Fibroblast of skin of abdomen (primary cell): ENCODE measurements around the gene DHTKD1.
"Not testable (repeated sequence)": the region's sequence is repeated elsewhere in the genome, so short reads cannot be mapped to it uniquely, and the experiment has no call there.

Experiments used
- DNase-seq: peaks from one replicate; pipeline ENCODE4 v3.0.0-alpha.2; 2013

The DHTKD1 gene

DNA sequence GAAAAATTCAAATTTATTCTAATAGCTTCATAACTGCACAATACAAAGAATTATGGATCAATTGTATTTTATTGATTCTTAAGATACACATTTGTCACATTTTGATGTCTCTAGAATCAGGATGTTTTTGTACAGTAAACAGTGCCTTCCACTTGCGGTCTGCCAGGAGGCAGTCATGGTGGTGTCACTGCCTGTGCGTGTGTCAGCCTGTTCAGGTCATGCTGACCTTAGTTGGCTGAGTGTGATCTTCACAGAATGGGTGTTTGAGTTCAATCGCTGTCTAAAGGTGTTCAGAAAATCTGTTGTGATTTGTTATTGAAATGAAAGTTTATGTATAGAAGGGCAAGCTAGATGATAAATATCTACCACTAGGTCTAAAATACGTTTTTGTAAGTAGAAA lies 81.4 kb downstream of the DHTKD1 start:
- DNase-seq = no peak

DNA sequence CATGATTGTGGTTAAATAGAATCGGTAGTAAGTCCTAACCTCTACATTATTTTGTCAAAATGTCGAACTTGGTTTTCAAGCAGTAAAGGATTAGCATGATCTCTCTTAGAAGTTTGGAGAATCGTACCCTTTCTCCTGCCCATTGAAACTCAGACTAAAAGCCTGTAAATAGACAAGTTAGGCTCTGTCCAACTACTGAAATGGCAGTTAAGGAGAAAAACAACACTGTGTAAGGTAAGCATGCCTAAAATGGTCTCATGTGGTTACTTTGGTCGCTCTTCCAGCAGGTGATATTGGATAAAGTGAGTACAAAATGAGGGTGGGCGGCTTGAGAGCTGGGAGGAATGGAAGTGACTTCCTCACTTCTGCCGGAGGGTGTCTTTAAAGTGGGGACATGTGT lies 85.8 kb downstream of the DHTKD1 start:
- DNase-seq = no peak

DNA sequence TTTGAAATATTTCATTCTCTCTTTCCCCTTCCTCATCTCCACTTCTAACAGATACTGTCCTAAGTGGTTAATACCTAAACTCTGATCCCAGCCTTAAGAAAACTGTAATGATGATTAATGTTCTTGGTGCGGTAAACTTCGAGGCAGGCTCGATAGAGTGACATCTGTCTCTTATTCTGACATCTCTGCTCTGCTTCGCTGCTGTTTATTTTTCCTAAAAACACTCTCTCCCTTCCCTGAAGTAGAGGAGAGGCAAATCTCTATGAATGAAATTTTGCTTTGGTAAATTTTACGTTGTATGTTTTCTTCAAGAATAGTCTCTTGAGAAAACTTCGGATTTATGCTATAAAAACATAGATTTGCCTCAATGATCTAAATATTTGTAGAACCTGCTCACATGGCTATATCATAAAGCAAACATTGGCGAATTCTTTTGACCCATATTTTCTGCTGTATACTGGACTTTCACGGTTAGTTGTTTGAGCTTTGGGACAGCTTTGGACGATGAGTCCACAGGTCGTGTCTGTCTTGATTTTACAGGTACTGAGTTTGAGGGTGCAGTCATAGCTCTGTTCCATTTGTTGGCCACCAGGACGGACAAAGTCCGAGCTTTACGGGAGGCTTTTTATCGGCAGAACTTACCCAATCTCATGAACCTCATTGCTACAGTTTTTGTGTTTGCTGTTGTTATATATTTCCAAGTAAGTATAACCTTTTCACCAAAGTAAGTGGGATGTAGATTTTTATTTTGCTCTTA lies 87.8 kb downstream of the DHTKD1 start:
- DNase-seq = no peak

DNA sequence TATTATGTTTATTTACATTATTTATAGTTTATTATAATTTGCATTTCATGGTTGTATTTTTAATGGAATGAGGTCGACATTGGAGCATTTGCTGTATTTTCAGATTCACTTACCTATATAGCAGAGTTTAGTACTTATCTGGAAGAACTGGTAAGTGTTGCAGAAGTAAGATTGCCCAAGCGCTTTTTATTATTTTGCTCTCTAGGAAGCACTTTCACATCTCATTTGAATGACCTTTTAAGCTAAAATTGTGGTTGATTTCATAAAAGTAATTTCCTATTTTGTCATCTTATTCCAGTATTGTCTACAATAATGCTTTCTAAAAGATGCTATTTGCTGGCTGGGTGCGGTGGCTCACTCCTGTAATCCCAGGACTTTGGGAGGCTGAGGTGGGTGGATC lies 89.4 kb downstream of the DHTKD1 start:
- no peak for DNase-seq

DNA sequence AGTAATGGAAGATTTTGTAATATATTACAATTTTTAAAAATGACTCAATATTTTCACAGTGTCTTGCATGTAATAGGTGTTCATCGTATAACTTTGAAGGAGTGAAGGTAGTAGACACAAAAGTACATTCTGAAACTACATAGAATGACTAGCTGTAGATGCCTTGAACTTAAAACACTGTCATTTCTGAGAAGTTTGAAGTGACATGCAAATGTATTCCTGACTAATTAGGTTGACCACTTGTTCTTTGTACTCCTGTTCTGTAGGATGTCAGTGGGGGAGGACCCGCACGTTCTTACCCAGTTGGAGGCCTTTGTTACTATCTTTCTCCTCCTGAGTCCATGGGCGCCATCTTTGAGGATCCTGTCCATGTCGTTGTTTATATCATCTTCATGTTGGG lies 91.9 kb downstream of the DHTKD1 start:
- DNase-seq = no peak

DNA sequence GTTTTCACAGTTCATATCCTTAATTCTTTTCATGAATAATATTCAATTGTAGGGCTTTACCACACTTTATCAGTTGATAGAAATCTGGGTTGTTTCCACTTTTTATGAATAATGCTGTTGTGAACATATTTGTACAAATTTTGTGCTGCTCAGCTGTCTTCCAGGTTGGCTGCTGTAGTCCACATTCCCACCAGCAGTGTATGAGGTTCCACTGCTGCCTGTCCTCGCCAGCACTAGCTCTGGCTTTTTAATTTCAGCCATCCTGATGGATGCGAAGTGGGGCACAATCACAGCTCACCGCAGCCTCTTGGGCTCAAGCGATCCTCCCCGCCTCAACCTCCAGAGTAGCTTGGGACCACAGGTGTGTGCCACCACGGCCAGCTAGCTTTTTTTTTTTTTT lies 94.2 kb downstream of the DHTKD1 start:
- DNase-seq = no peak

DNA sequence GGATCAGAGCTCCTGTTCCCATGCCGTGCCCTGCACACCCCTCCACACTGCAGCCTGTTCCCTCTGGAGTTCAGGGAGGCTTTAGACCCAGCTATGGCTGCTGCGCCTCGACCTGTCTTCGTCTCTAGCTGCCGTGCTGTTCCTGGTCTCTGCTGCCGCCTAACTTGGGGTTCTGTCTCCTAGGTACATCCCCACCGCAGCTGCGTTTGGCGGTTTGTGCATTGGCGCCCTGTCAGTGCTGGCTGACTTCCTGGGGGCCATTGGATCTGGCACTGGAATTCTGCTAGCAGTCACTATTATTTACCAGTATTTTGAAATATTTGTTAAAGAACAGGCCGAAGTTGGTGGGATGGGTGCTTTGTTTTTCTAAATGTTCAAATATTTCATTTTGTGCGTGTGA lies 95.3 kb downstream of the DHTKD1 start:
- no peak for DNase-seq

DNA sequence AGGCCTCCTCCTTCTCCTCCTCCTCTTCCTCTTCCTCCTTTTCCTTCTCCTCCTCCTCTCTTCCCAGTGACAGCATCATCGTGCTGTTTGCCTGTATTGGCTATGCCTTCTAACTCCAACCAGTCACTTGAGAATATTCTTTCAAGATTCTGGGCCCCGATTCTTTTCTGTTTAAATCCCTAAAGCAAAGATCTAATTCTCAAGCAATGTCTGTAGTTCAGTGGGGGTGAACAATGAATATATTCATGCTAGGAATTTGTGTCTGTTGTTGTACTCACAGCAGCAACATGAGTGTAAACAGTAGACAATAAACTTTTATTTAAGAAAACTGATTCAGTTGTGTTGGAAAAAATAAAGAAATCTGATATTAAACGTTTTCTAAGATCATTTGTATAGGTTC lies 96.3 kb downstream of the DHTKD1 start:
- DNase-seq = no peak

DNA sequence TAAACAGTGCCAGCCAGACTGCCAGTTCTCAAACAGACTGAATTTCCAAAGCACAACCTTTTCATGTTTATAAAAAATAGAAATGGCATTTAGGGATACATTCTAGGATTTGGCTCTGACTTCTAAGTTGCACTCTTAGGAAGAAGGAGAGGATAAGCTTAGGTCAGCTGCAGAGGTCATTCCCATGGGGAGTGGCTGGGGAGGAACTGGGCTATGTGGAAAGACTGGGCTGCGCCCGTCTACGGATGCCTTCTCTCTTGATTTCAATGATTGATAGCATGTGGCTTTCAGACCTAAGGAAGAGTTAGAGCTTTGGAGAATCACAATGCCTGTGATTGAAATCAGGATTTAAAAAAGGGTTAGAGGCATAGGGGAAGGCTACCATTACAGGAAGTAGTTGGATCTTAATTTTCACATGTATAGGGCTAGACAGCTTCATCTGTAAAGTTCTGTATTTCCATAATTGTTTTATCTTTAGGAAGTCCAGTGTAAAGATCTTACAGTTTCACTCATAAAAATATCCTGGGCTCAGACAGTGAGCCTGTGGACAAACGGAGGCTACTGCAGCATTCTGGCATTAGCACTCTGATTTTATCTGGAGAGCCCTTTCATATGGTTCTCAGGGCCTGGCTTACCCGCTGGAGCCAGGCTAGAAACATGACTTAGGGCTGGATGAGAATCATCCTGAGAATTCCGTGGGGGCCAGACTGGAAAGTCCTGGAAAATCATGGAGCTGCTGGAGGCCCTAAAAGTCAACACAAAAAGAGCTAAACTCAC lies 97.4 kb downstream of the DHTKD1 start:
- no peak for DNase-seq

DNA sequence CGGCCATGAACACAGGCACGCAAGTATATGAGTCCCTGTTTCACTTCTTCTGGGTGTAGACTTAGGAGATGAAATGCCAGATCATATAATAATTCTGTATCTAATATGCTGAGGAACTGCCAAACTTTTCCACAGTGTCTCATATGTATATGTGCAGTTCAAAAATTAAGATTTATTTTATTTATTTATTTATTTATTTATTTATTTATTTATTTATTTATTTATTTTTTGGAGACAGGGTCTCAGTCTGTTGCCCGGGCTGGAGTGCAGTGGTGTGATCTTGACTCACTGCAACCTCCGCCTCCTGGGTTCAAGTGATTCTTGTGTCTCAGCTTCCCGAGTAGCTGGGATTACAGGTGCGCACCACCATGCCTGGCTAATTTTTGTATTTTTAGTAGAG lies 102.8 kb downstream of the DHTKD1 start:
- DNase-seq = not testable (repeated sequence)
